ENCODE measurements around the gene ARHGAP26. TPM values are rescaled to one million over a fixed set of nuclear protein-coding genes. Genes with fewer than 3 reads are reported as not detected.

The ARHGAP26 gene
- polyA plus RNA-seq, 1 donor (not counting 4 experiments of a cell fraction or from before 2014, with no cell fraction given): 3.9 TPM

- Histone ChIP-seq H3K9me3 (ENCODE audit: control insufficient read depth, low read depth, low read length) (no peaks in the 10 kb centered on the region), H3K27ac (ENCODE audit: control insufficient read depth, insufficient read depth, low read length) (peak overlapping the region; percentile 98), H3K27me3 (ENCODE audit: control insufficient read depth, extremely low read depth, insufficient read depth, low read length) (no peaks in the 10 kb centered on the region), H3K4me2 (ENCODE audit: control insufficient read depth, extremely low read depth, insufficient read depth, low read depth, low read length) (no peak overlapping the region), H3K36me3 (ENCODE audit: control insufficient read depth in 2 of 2, extremely low read depth in 1 of 2, insufficient read depth in 2 of 2, low read length in 2 of 2) (no peaks in the 10 kb centered on the region), H3K79me2 (ENCODE audit: control insufficient read depth, insufficient read depth, low read length) (no peaks in the 10 kb centered on the region), H3K4me1 (ENCODE audit: control insufficient read depth, extremely low read depth, insufficient read depth, low read length) (peaks cover 33% of the 10 kb centered on the region), H2AFZ (ENCODE audit: control insufficient read depth, low read length) (no peak overlapping the region), H4K20me1 (ENCODE audit: control insufficient read depth, extremely low read depth, insufficient read depth, low read length) (no peaks in the 10 kb centered on the region), H3K9me1 (ENCODE audit: control insufficient read depth, extremely low read depth, insufficient read depth, low read length) (no peaks in the 10 kb centered on the region), H3K9ac (ENCODE audit: control insufficient read depth, extremely low read depth, insufficient read depth, low read length) (no peak overlapping the region), H3K4me3 (ENCODE audit: control insufficient read depth in 2 of 3, extremely low read depth in 1 of 3, insufficient read depth in 2 of 3, low read depth in 1 of 3, low read length in 3 of 3) (no peak overlapping the region)
- DNase-seq (ENCODE audit: low read depth, low spot score) (no peak), FAIRE-seq (no peak)
- TF ChIP-seq EZH2 (IDR thresholded peaks at IDR 0.05; ENCODE audit: low read length) (no peak), CTCF (optimal IDR thresholded peaks at IDR 0.05 in 1 of 3, IDR thresholded peaks at IDR 0.05 in 1 of 3, conservative IDR thresholded peaks at IDR 0.05 in 1 of 3; ENCODE audit: extremely low read depth in 1 of 3, insufficient read depth in 2 of 3, low read length in 3 of 3) (no peak)
- dilution Hi-C loops (cut with MboI; ENCODE audit: extremely low pct_ligation_motif_present, low sequenced_read_pairs): no loop called here
Measured at GRCh38 chr5:143207058-143207457, 436.9 kb downstream of the ARHGAP26 start.

- H3K4me2 ChIP-seq (ENCODE audit: control insufficient read depth, extremely low read depth, insufficient read depth, low read depth, low read length): no peak overlapping the region
- H3K36me3 ChIP-seq (ENCODE audit: control insufficient read depth in 2 of 2, extremely low read depth in 1 of 2, insufficient read depth in 2 of 2, low read length in 2 of 2): no peaks in the 10 kb centered on the region
- FAIRE-seq (no peak), DNase-seq (ENCODE audit: low read depth, low spot score) (no peak)
- no peak overlapping the region for H2AFZ ChIP-seq (ENCODE audit: control insufficient read depth, low read length)
- H3K9ac ChIP-seq (ENCODE audit: control insufficient read depth, extremely low read depth, insufficient read depth, low read length): no peak overlapping the region
- no peaks in the 10 kb centered on the region for H3K9me3 ChIP-seq (ENCODE audit: control insufficient read depth, low read depth, low read length)
- no peak overlapping the region for H3K27ac ChIP-seq (ENCODE audit: control insufficient read depth, insufficient read depth, low read length)
- H3K9me1 ChIP-seq (ENCODE audit: control insufficient read depth, extremely low read depth, insufficient read depth, low read length): no peaks in the 10 kb centered on the region
- peaks cover 33% of the 10 kb centered on the region for H3K4me1 ChIP-seq (ENCODE audit: control insufficient read depth, extremely low read depth, insufficient read depth, low read length)
- no peaks in the 10 kb centered on the region for H4K20me1 ChIP-seq (ENCODE audit: control insufficient read depth, extremely low read depth, insufficient read depth, low read length)
- TF ChIP-seq EZH2 (IDR thresholded peaks at IDR 0.05; ENCODE audit: low read length) (no peak), CTCF (optimal IDR thresholded peaks at IDR 0.05 in 1 of 3, IDR thresholded peaks at IDR 0.05 in 1 of 3, conservative IDR thresholded peaks at IDR 0.05 in 1 of 3; ENCODE audit: extremely low read depth in 1 of 3, insufficient read depth in 2 of 3, low read length in 3 of 3) (no peak)
- H3K79me2 ChIP-seq (ENCODE audit: control insufficient read depth, insufficient read depth, low read length): no peaks in the 10 kb centered on the region
- H3K27me3 ChIP-seq (ENCODE audit: control insufficient read depth, extremely low read depth, insufficient read depth, low read length): no peaks in the 10 kb centered on the region
- dilution Hi-C loops (cut with MboI; ENCODE audit: extremely low pct_ligation_motif_present, low sequenced_read_pairs): no loop called here
- H3K4me3 ChIP-seq (ENCODE audit: control insufficient read depth in 2 of 3, extremely low read depth in 1 of 3, insufficient read depth in 2 of 3, low read depth in 1 of 3, low read length in 3 of 3): no peak overlapping the region
Measured at GRCh38 chr5:143207563-143208364, 437.6 kb downstream of the ARHGAP26 start.

Measured in keratinocyte (primary cell).